Fibroblast of villous mesenchyme (primary cell): Measurements from ENCODE around the gene OR7A10. TPM values are rescaled to one million over a fixed set of nuclear protein-coding genes. Genes with fewer than 3 reads are reported as not detected.

ENCODE experiments used
- DNase-seq: peaks from one replicate; pipeline ENCODE4 v3.0.0-alpha.2; 2010; ENCODE audit warnings: low read depth
- H3K4me3 ChIP-seq: 2 replicates; pipeline ENCODE4 v1.5.1; 2011; ENCODE audit warnings: low read depth, mild to moderate bottlenecking, low read length
- CTCF ChIP-seq: IDR thresholded peaks from 2 replicates; pipeline ENCODE4 v1.5.1; 2012; ENCODE audit warnings: low read depth, mild to moderate bottlenecking, low read length; ENCODE audit not compliant: insufficient read depth
- total RNA-seq: library from RNA; depleted of rRNA; stranded (reverse); fragments of >200 nt; gene quantifications from 2 replicates; pipeline ENCODE4 v1.2.3, GENCODE V29; 2012

Gene OR7A10
- total RNA-seq, 1 donor = not detected

GRCh38 chr19:14843578-14843977 is 5.1 kb downstream of the OR7A10 start:
- DNase-seq = peak; percentile 37
- no peak for TF ChIP-seq CTCF

GRCh38 chr19:14843169-14843568 is 5.6 kb downstream of the OR7A10 start:
- no peak overlapping the region for H3K4me3 ChIP-seq
- TF ChIP-seq CTCF = no peak
- peak; percentile 1 for DNase-seq

More at GRCh38 chr19:14843578-14843977, 5.1 kb downstream of the OR7A10 start:
- H3K4me3 ChIP-seq = no peak overlapping the region

GRCh38 chr19:14840206-14840605 is 8.5 kb downstream of the OR7A10 start:
- H3K4me3 ChIP-seq = no peak overlapping the region
- DNase-seq = peak; percentile 23
- TF ChIP-seq CTCF = no peak

- TF ChIP-seq CTCF = no peak
- no peak for DNase-seq
- H3K4me3 ChIP-seq = no peak overlapping the region
Observed at GRCh38 chr19:14837391-14837790, 11.3 kb downstream of the OR7A10 start.

- peak; percentile 23 for DNase-seq
Observed at GRCh38 chr19:14835011-14835410, 13.7 kb downstream of the OR7A10 start, which contains the start of the genes OR7A5 and OR7C1. Gene OR7A5, minus strand, starts transcription at chr19:14835185. Its CDS starts 6,944 bp downstream, at chr19:14828241. Gene OR7C1, minus strand, starts transcription at chr19:14835185. Its CDS starts 35,049 bp downstream, at chr19:14800136.

GRCh38 chr19:14830702-14831101 is 18.0 kb downstream of the OR7A10 start:
- no peak for TF ChIP-seq CTCF

More at GRCh38 chr19:14835011-14835410, 13.7 kb downstream of the OR7A10 start, which contains the start of the genes OR7A5 and OR7C1:
- TF ChIP-seq CTCF = no peak
- H3K4me3 ChIP-seq = no peak within 1 kb of the TSS

GRCh38 chr19:14826006-14826405 is 22.7 kb downstream of the OR7A10 start:
- TF ChIP-seq CTCF = no peak
- no peak for DNase-seq
- H3K4me3 ChIP-seq = no peak overlapping the region

More at GRCh38 chr19:14830702-14831101, 18.0 kb downstream of the OR7A10 start:
- DNase-seq = no peak
- H3K4me3 ChIP-seq = no peak overlapping the region
